Activated naive CD4-positive, alpha-beta T cell treated with anti-CD3 and anti-CD28 coated beads, Interleukin-2, amount 50 U/mL, for 24 hours (primary cell): Measurements from ENCODE around the gene METTL26.

ENCODE experiments used
- H3K27ac Mint-ChIP-seq: one replicate; pipeline ENCODE4 v1.8.0; 2021; ENCODE audit warnings: mild to moderate bottlenecking, mixed read lengths
- H3K27me3 Mint-ChIP-seq: one replicate; pipeline ENCODE4 v1.8.0; 2021; ENCODE audit warnings: mixed read lengths
- H3K36me3 Mint-ChIP-seq: one replicate; pipeline ENCODE4 v1.8.0; 2021; ENCODE audit warnings: mixed read lengths
- H3K4me1 Mint-ChIP-seq: one replicate; pipeline ENCODE4 v1.8.0; 2021; ENCODE audit warnings: mixed read lengths
- H3K4me3 Mint-ChIP-seq: one replicate; pipeline ENCODE4 v1.8.0; 2021; ENCODE audit warnings: mild to moderate bottlenecking, mixed read lengths
- H3K9me3 Mint-ChIP-seq: one replicate; pipeline ENCODE4 v1.8.0; 2021; ENCODE audit warnings: mixed read lengths

Gene METTL26

DNA sequence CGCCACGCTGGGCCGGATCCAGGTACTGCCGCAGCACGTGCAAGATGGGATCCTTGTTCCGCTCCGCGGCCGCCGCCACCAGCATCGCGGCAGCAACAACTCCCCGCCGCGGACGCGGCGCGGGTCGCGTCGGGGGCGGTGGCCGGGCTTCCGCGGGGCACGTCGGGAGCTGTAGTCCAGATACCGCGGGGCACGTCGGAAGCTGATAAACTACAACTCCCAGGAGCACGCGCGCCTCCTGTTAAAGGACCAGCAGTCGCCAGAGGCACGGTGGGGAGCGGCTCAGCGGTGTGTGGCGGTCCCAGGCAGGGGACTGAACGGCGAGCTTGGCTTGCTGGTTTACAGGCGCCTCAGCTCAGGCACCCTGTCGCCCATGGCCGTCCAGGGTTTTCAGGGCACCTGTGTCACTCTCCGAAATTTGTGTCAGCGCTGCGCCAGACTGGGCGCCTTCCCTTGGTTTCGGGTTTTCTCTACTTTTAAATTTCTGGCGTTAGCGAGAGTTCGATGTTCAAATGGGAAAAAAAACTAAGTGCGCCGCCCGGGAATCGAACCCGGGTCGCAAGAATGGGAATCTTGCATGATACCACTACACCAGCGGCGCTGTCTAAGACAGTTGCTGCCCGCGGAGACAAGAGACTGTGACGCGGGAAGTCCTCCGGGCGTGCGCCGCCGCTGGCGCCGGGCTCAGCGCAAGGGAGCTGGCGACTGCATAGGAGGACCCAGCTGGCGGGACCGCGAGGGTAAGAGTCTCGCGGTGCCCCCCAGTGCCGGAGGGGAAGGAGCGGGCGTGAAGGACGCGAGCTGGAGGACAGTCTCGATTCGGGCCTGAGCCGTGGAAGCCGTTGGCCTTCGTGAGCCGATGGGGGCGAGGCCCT, at the start of gene METTL26:
METTL26 (minus strand) TSS at position 100 of the 875 bp plus-strand sequence; CDS start at position 85, 15 bp downstream.
- Mint-ChIP-seq H3K4me1 (peaks cover 8% of the 10 kb centered on the region), H3K9me3 (no peaks in the 10 kb centered on the region), H3K27ac (peak within 1 kb of the TSS; percentile 100), H3K27me3 (no peaks in the 10 kb centered on the region), H3K4me3 (peak within 1 kb of the TSS; percentile 93), H3K36me3 (no peaks in the 10 kb centered on the region)

DNA sequence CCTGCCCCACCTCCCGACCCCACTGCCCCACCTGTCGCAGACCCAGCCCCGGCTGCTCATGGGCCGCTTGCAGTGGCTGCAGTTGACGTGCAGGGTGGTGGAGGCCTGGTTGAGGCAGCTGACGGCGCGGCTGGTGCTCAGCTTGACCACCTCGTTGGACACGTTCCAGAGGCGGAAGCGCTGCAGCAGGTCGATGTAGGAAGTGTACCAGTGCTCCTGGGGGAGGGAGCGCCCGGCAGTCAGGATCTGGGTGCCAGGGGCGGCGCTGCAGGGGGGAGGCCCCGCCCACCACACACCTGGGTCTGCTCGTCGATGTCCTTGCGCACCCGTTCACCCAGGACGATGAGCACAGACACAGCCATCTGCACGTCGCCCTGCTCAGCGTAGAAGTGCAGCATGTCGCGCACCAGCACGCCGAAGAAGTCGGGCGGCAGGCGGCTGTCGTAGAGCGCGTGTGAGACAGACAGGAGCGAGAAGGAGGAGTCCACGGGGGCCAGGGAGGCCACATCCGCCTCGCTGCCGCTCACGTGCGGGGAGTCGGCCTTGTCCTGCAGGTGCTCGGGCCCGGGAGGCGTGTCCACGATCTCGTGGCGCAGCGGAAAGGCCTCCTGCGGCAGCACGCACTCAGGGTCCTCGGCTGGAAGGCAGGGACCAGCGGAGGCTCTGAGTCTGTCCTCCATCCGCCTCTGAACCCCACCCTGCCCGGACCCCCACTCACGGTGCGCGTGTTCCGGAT, 49.0 kb upstream of the METTL26 start:
- no peak overlapping the region for H3K27ac Mint-ChIP-seq
- H3K27me3 Mint-ChIP-seq: no peaks in the 10 kb centered on the region
- H3K36me3 Mint-ChIP-seq: peaks cover 3% of the 10 kb centered on the region
- no peaks in the 10 kb centered on the region for H3K9me3 Mint-ChIP-seq
- peaks cover 21% of the 10 kb centered on the region for H3K4me1 Mint-ChIP-seq
- peak overlapping the region; percentile 44 for H3K4me3 Mint-ChIP-seq

DNA sequence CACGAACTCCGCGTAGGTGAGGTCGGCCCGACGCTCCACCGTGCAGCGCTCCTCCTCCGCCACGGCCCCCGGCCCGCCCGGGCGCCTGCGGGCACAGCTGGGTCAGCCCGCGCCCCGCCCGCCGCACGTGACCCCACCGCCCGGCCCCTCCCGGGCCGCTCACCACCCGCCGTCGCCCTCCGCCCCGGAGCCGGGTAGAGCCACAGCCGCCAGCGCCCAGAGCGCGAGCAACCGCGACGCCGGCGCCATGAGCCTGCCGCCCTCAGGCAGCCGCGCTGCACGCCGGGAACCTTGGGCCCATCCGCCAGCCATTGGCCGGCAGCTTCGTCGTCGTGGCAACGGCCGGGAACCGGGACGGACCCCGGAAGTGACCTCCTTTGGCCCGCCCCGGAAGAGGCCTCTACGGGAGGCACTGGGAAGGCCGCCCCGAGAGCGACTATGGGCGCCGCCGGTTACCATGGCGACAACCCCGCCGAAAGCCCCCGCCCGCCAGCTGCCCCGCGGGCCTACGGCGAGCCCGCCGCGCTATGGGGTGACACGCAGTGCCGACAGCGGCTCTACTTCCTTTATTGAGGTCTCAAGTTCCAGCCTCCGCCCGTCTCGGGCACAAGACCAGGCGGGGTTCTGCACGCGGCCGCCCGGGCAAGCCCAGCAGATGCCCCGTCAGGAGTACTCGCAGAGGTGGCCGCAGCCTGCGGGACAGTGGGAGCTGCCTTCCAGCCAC, 48.1 kb upstream of the METTL26 start, which contains the start of gene JMJD8:
JMJD8 (minus strand) TSS at position 264 of the 724 bp plus-strand sequence; CDS start at position 249, 15 bp downstream.
- Mint-ChIP-seq H3K27me3 (no peaks in the 10 kb centered on the region), H3K4me1 (peaks cover 20% of the 10 kb centered on the region), H3K36me3 (peaks cover 3% of the 10 kb centered on the region), H3K27ac (peak within 1 kb of the TSS; percentile 62), H3K9me3 (no peaks in the 10 kb centered on the region), H3K4me3 (peak within 1 kb of the TSS; percentile 83)

DNA sequence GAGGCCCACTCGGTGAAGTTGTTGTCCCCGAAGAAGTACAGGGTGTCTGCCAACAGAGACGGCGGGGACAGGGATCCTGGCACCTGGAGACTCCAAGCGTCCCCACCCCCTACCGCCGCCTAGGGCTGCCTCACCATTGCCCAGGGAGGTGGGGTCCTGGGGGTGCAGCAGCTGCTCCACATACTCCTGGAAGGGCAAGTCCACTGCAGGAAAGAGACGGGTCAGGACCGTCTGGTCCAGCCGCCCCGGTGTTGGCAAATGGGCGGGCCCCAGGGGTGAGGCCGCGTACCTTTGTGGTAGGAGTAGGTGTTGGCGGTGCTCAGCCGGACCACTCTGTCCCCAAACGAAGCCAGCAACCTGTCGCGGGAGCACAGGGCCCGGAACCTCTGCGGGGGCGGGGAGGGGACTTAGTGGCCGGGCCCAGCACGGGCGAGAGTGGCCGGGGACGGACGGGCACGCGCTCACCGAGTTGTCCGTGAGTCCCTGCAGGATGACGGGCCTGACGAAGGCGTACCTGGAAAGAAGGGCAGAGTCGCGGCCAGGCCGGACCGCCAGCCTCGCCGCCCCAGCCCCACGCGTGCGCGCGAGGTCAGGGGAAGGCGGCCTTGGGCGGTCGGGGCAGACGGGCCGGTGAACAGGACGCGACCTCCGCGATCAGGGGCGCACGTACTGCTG, 47.4 kb upstream of the METTL26 start:
- Mint-ChIP-seq H3K27me3 (no peaks in the 10 kb centered on the region), H3K36me3 (peaks cover 3% of the 10 kb centered on the region), H3K4me3 (peak overlapping the region; percentile 83), H3K27ac (peak overlapping the region; percentile 62), H3K9me3 (no peaks in the 10 kb centered on the region), H3K4me1 (peaks cover 24% of the 10 kb centered on the region)

DNA sequence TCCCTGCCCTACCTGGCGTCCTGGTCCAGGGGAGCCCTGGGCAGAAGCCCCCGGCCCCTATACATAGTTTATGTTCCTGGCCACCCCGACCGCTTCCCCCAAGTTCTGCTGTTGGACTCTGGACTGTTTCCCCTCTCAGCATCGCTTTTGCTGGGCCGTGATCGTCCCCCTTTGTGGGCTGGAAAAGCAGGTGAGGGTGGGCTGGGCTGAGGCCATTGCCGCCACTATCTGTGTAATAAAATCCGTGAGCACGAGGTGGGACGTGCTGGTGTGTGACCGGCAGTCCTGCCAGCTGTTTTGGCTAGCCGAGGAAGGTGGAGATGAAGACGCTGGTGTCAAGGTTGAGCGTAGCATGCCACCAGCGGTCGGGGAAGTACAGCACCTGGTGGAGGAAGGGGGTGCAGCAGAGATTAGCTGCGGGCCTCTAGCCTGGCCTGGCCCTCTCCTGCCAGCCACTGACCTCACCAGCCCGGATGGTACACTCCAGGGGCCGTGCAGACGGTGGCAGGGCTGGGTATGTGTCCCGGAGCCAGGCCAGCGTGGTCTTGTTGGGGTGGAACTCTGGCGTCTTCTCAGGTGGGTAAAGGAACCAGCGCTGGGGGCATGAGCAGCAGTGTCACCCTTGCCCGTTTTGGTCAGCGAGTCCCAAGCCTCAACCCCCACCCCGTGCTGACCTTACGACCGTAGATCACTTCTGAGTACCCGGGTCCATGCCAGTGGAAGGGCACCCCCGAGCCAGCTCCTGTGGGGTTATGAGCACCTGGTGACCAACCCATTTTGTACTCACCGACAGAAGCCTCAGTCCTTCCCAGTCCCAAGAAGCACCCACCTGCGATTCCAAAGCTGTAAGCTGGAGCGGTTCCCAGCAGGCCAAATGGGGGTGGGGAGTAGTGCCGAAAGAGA, 46.6 kb upstream of the METTL26 start:
- H3K4me1 Mint-ChIP-seq: peaks cover 24% of the 10 kb centered on the region
- peaks cover 3% of the 10 kb centered on the region for H3K36me3 Mint-ChIP-seq
- peak overlapping the region; percentile 83 for H3K4me3 Mint-ChIP-seq

DNA sequence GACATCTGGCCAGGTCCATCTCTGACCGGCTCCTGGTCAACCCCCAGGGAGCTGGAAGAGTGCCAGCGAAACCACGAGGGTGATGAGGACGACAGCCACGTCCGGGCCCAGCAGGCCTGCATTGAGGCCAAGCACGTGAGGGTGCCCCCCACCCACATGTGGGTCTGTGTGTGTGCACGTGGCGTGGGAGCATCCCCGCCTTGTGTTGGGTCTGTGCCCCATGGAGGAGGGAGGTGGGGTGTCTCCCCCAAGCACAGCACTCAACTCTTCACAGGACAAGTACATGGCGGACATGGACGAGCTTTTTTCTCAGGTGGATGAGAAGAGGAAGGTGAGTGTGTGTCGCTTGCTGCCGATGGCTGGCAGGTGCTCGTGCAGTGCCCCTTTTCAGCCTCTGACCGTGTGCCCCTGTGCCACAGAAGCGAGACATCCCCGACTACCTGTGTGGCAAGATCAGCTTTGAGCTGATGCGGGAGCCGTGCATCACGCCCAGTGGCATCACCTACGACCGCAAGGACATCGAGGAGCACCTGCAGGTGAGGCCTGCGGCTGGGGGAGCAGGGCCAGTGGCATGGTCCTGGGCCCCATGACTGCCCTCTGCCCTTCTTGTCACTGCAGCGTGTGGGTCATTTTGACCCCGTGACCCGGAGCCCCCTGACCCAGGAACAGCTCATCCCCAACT, 45.8 kb upstream of the METTL26 start:
- Mint-ChIP-seq H3K27me3 (no peaks in the 10 kb centered on the region), H3K36me3 (peaks cover 3% of the 10 kb centered on the region), H3K27ac (peak overlapping the region; percentile 35), H3K4me1 (peaks cover 24% of the 10 kb centered on the region), H3K9me3 (no peaks in the 10 kb centered on the region), H3K4me3 (peak overlapping the region; percentile 83)

More for the DNA sequence above, 46.6 kb upstream of the METTL26 start:
- H3K9me3 Mint-ChIP-seq: no peaks in the 10 kb centered on the region
- H3K27ac Mint-ChIP-seq: peak overlapping the region; percentile 92
- H3K27me3 Mint-ChIP-seq: no peaks in the 10 kb centered on the region

DNA sequence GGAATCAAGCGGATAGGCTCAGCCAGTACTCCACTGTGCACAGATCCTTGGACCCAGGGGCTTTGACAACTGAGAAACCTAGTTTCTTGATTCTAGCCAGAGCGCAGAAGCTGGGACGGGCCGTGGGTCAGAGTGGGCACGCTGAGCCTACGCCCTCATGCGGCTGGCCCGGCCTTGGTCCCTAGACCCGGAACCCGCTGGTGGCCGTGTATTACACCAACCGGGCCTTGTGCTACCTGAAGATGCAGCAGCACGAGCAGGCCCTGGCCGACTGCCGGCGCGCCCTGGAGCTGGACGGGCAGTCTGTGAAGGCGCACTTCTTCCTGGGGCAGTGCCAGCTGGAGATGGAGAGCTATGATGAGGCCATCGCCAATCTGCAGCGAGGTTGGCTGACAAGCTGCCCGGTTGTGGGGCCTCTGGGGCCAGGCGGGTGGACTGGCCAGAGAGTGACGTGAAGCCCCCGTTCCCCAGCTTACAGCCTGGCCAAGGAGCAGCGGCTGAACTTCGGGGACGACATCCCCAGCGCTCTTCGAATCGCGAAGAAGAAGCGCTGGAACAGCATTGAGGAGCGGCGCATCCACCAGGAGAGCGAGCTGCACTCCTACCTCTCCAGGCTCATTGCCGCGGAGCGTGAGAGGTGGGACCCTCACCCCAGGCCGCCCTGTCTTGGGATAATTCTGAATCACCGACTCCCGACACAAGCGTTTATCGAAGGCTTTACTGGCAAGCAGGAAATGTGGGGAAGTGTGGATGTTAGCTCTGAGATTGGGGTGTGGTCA, 45.1 kb upstream of the METTL26 start:
- peak overlapping the region; percentile 35 for H3K27ac Mint-ChIP-seq
- peaks cover 24% of the 10 kb centered on the region for H3K4me1 Mint-ChIP-seq
- peak overlapping the region; percentile 83 for H3K4me3 Mint-ChIP-seq
- H3K27me3 Mint-ChIP-seq: peaks cover 1% of the 10 kb centered on the region
- H3K36me3 Mint-ChIP-seq: peaks cover 3% of the 10 kb centered on the region
- H3K9me3 Mint-ChIP-seq: no peaks in the 10 kb centered on the region

DNA sequence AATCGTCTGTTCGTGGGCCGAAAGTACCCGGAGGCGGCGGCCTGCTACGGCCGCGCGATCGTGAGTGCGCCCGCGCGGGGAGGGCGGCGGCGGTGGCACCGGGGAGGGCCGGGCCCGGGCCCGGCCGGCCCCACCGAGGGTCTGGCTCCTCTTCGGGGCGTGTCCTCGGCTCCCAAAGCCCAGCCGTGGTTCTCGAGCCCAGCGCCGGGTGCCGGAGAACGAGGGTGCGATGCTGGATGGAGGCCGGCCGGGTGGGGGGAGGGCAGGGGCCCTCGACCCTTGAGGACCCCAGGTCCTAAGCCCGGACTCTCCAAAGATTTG, 44.5 kb upstream of the METTL26 start:
- Mint-ChIP-seq H3K9me3 (no peaks in the 10 kb centered on the region), H3K4me3 (peak overlapping the region; percentile 83), H3K4me1 (peaks cover 24% of the 10 kb centered on the region), H3K27ac (no peak overlapping the region), H3K36me3 (peaks cover 3% of the 10 kb centered on the region), H3K27me3 (peaks cover 1% of the 10 kb centered on the region)

DNA sequence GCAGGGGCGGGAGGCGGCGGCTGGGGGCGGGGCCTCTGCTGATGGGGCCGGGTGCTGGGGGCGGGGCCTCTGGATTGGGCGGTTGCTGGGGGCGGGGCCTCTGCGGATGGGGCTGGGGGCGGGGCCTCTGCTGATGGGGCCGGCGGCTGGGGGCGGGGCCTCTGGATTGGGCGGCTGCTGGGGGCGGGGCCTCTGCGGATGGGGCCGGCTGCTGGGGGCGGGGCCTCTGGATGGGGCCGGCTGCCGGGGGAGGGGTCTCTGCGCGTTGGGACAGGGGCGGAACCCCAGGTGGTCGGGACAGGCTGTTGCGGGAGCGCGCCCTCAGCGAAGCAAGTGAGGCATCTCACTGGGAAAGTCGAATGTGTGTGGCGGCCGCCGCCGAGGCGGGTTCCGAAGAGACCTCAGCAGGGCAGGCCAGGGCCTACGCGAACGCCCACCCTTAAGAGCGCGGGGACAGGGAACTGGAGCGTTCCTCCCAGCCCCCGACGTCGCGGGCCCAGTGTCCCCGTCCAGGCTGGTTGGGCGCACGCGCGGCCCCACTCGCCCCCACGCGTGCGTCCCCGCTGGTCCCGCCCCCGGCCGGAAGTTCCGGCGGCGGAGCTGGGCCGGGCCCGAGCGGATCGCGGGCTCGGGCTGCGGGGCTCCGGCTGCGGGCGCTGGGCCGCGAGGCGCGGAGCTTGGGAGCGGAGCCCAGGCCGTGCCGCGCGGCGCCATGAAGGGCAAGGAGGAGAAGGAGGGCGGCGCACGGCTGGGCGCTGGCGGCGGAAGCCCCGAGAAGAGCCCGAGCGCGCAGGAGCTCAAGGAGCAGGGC, 43.9 kb upstream of the METTL26 start, which contains the start of gene STUB1:
STUB1 (plus strand) TSS at position 597 of the 811 bp plus-strand sequence; CDS start at position 713, 116 bp downstream.
- peak within 1 kb of the TSS; percentile 84 for H3K27ac Mint-ChIP-seq
- H3K9me3 Mint-ChIP-seq: no peaks in the 10 kb centered on the region
- peaks cover 3% of the 10 kb centered on the region for H3K36me3 Mint-ChIP-seq
- peak within 1 kb of the TSS; percentile 86 for H3K4me3 Mint-ChIP-seq
- H3K4me1 Mint-ChIP-seq: peaks cover 24% of the 10 kb centered on the region
- peaks cover 1% of the 10 kb centered on the region for H3K27me3 Mint-ChIP-seq

DNA sequence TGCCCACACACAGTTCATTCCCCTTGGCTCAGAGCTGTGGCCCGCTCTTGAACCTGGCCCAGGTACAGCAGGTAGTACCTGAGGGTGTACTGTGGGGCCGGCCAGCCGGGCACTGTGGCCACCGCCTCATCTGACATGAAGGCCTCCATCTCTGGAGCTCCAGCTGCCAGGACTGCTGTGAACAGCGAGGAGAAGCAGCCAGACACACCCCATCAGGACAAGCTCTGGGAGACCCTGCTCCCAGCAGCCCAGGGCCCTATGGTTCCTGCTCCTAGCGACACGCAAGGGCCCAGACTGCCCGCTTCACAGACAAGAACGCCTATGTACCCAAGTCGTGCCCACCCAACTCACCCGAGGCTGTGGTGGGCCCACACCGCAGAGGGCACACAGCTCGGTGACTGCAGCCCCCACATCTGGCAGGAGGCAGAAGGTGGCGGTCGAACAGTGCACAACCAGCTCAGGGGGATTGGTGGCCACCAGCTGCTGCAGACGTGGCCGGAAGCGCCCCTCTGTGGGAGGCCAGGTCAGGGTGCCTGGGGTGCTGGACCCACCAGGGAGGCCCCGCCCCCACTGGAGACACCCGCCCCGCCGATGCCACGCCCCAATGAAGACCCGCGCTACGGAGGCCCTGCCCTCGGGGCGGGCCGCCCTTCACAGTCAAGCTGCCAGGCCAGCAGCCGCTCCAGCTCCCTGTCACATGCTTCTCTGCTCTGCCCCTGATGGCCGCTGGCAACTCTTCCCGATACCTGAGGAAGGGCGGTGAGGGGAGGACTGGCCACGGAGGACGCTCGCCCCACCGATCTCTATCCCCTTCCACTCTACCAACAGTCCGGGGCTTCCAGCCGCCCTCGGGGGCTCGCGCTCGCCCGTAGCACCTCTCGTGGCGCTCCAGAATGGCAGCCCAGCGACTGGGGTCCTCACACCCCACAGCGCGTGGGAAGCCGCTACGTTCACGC, 43.0 kb upstream of the METTL26 start:
- peaks cover 1% of the 10 kb centered on the region for H3K27me3 Mint-ChIP-seq
- H3K4me1 Mint-ChIP-seq: peaks cover 24% of the 10 kb centered on the region
- H3K9me3 Mint-ChIP-seq: no peaks in the 10 kb centered on the region
- H3K27ac Mint-ChIP-seq: peak overlapping the region; percentile 84
- peaks cover 3% of the 10 kb centered on the region for H3K36me3 Mint-ChIP-seq
- peak overlapping the region; percentile 81 for H3K4me3 Mint-ChIP-seq

DNA sequence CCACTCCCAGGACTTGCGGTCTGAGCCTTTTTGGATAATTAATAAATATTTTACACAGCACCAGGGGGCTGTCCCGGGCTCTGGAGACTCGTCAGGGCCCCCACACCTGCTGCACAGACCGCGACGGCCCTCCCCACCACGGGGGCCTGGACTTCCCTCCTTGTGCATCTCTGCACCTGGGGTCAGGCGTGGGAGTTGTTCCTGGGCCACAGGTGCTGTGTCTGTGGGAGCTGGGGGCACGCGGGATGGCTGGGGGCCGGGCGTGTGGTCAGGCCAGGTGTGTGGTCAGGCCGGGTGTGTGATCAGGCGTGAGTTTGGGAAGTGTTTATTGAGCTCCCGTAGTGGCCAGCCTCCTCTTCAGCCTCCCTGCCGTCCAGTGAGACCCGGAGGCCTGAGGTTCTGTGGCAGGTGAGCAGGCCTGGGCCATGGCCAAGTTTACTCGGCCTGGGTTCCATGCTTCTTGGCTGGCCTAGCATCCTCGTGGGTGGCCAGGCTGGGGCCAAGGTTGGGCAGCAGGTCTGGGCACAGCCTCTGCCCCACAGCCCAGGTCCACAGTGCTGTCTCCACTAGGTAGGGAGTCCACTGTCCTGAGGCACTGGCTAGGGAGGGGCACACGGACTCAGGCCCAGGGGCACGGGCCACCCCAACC, 42.2 kb upstream of the METTL26 start:
- Mint-ChIP-seq H3K4me1 (peaks cover 24% of the 10 kb centered on the region), H3K36me3 (peaks cover 3% of the 10 kb centered on the region), H3K4me3 (no peak overlapping the region), H3K27me3 (peaks cover 1% of the 10 kb centered on the region), H3K27ac (no peak overlapping the region), H3K9me3 (no peaks in the 10 kb centered on the region)
